ENCODE data around the gene GCM1.

Gene GCM1

DNA sequence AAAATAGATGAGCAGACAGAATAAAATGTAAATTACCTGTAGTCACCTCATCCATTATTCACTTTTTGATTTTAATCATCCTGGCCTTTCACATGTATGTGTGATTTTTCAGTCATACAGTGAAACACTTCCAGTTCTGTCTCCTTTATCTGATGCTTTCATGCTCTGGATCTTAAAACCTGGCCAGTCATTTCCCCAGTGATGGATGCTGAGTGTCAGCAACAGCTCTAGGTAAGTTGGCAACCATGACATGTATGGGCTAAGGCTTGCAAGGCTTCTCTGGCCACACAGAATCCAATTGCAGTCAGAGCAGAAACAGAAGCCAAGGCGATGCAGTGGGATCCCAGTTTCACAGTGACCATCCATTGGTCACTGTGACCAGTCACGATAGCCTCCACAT, 47.6 kb downstream of the GCM1 start:
- TF ChIP-seq, protein P1, sequence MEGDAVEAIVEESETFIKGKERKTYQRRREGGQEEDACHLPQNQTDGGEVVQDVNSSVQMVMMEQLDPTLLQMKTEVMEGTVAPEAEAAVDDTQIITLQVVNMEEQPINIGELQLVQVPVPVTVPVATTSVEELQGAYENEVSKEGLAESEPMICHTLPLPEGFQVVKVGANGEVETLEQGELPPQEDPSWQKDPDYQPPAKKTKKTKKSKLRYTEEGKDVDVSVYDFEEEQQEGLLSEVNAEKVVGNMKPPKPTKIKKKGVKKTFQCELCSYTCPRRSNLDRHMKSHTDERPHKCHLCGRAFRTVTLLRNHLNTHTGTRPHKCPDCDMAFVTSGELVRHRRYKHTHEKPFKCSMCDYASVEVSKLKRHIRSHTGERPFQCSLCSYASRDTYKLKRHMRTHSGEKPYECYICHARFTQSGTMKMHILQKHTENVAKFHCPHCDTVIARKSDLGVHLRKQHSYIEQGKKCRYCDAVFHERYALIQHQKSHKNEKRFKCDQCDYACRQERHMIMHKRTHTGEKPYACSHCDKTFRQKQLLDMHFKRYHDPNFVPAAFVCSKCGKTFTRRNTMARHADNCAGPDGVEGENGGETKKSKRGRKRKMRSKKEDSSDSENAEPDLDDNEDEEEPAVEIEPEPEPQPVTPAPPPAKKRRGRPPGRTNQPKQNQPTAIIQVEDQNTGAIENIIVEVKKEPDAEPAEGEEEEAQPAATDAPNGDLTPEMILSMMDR (IDR thresholded peaks at IDR 0.05; ENCODE audit: insufficient read depth, low read depth, low read length, missing control alignments): no peak
- no peak overlapping the region for H3K4me3 ChIP-seq (ENCODE audit: low read depth, low read length)
- DNase-seq (ENCODE audit: low read depth): no peak

GRCh38 chr6:53100561-53100960, 48.1 kb downstream of the GCM1 start:
- TF ChIP-seq, protein P1 (IDR thresholded peaks at IDR 0.05; ENCODE audit: insufficient read depth, low read depth, low read length, missing control alignments): no peak
- no peak overlapping the region for H3K4me3 ChIP-seq (ENCODE audit: low read depth, low read length)
- DNase-seq (ENCODE audit: low read depth): no peak

- H3K4me3 ChIP-seq (ENCODE audit: low read depth, low read length): no peak overlapping the region
- TF ChIP-seq, protein P1 (IDR thresholded peaks at IDR 0.05; ENCODE audit: insufficient read depth, low read depth, low read length, missing control alignments): no peak
- DNase-seq (ENCODE audit: low read depth): no peak
Observed at GRCh38 chr6:53095716-53096115, 52.9 kb downstream of the GCM1 start.

GRCh38 chr6:53095270-53095669, 53.4 kb downstream of the GCM1 start:
- H3K4me3 ChIP-seq (ENCODE audit: low read depth, low read length): no peak overlapping the region
- TF ChIP-seq, protein P1 (IDR thresholded peaks at IDR 0.05; ENCODE audit: insufficient read depth, low read depth, low read length, missing control alignments): no peak
- no peak for DNase-seq (ENCODE audit: low read depth)

- no peak overlapping the region for H3K4me3 ChIP-seq (ENCODE audit: low read depth, low read length)
- TF ChIP-seq, protein P1 (IDR thresholded peaks at IDR 0.05; ENCODE audit: insufficient read depth, low read depth, low read length, missing control alignments): no peak
- DNase-seq (ENCODE audit: low read depth): no peak
Observed at GRCh38 chr6:53090576-53090975, 58.1 kb downstream of the GCM1 start.

- no peak for DNase-seq (ENCODE audit: low read depth)
- TF ChIP-seq, protein P1 (IDR thresholded peaks at IDR 0.05; ENCODE audit: insufficient read depth, low read depth, low read length, missing control alignments): no peak
- H3K4me3 ChIP-seq (ENCODE audit: low read depth, low read length): no peak overlapping the region
Observed at GRCh38 chr6:53089948-53090347, 58.7 kb downstream of the GCM1 start.

DNA sequence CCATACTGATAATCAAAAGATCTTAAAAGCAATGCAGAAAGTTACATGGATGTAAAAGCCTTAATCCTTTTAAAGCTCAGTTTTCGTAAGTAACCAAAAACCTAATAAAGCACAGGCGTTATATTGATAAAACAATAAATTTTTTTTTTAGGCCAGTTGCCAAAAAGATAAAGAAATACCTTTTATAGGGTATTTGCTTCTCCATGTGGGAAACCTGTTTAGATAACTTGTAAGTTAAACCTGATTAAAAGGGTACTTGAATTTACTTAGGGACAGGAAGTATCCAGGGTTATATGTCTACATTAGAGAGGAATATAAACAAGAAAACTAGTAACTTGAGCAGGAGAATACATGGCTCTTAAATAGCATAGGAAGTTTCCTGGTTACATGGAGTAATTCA, 62.3 kb downstream of the GCM1 start:
- DNase-seq (ENCODE audit: low read depth): no peak
- no peak overlapping the region for H3K4me3 ChIP-seq (ENCODE audit: low read depth, low read length)
- TF ChIP-seq, protein P1 (IDR thresholded peaks at IDR 0.05; ENCODE audit: insufficient read depth, low read depth, low read length, missing control alignments): no peak
